HUES48 (cell line): ENCODE measurements around the gene METTL23.

ENCODE experiments used
- H3K27ac ChIP-seq: one replicate; pipeline ENCODE4 v1.7.0; 2013; ENCODE audit warnings: low read depth, low read length, inconsistent platforms
- H3K27me3 ChIP-seq: 2 replicates; pipeline ENCODE4 v1.6.1; 2013; ENCODE audit warnings: mild to moderate bottlenecking, low read length; ENCODE audit not compliant: control insufficient read depth, insufficient read depth
- H3K36me3 ChIP-seq: 2 replicates; pipeline ENCODE4 v1.6.1; 2013; ENCODE audit warnings: low read length; ENCODE audit not compliant: control insufficient read depth, insufficient read depth
- H3K4me1 ChIP-seq: 2 replicates; pipeline ENCODE4 v1.6.1; 2013; ENCODE audit warnings: mild to moderate bottlenecking, low read length; ENCODE audit not compliant: control insufficient read depth, insufficient read depth
- H3K4me3 ChIP-seq: 2 replicates; pipeline ENCODE4 v1.5.1; 2013; ENCODE audit warnings: mild to moderate bottlenecking, low read depth, low read length
- H3K9ac ChIP-seq: 2 replicates; pipeline ENCODE4 v1.6.1; 2013; ENCODE audit warnings: mild to moderate bottlenecking, low read depth, low read length, moderate library complexity
- H3K9me3 ChIP-seq: 2 replicates; pipeline ENCODE4 v1.6.1; 2013; ENCODE audit warnings: low read length; ENCODE audit not compliant: control insufficient read depth, insufficient read depth

METTL23 gene, protein sequence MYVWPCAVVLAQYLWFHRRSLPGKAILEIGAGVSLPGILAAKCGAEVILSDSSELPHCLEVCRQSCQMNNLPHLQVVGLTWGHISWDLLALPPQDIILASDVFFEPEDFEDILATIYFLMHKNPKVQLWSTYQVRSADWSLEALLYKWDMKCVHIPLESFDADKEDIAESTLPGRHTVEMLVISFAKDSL

DNA sequence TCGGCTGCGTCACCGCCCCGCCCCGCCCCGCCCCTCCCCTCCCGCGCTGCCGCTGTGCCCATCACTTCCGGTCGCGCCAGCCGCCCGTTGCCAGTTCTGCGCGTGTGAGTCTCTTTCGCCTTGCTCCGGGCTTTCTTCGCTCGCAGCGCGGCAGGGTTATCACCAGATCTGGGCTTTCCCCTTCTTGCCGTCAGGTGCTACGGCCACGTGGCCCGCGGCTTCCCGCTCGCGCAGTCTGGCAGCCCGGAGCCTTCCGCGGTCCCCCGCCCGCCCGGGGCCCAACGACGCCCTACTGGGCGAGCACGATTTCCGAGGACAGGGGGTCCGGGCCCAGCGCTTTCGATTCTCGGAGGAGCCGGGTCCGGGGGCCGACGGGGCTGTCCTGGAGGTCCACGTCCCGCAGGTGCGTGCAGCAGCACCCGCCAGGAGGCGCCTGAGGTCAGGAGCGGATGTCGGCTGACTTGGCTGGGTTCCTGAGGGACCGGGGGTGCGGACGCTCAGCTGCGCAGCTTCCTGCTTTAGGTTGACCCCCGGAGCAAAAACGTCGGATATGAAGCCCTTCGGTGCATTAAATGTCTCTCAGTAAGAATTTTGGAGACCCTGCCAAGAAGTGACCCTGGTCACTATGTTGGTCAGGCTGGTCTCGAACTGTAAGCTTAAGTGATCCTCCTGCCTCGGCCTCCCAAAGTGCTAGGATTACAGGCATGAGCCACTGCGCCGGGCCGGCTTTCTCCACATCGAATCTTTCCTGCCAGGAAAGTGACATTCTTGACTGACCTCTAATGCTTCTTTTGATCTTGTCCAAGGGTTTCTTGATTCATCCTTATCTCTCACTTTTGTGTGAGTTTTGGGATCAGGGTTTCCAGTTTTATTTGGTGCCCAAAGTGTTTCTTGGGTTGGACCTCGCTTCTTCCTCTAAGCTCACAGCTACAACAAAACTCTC is at the start of gene METTL23:
Gene METTL23 (plus strand): TSS at position 64 of the 943 bp plus-strand sequence. CDS start 2,872 bp downstream, outside the sequence.
- H3K36me3 ChIP-seq = peaks cover 39% of the 10 kb centered on the region
- peak within 1 kb of the TSS; percentile 99 for H3K4me3 ChIP-seq
- H3K9ac ChIP-seq = peak within 1 kb of the TSS; percentile 99
- H3K4me1 ChIP-seq = no peaks in the 10 kb centered on the region
- no peaks in the 10 kb centered on the region for H3K9me3 ChIP-seq
- H3K27ac ChIP-seq = peak within 1 kb of the TSS; percentile 98
- H3K27me3 ChIP-seq = no peaks in the 10 kb centered on the region

DNA sequence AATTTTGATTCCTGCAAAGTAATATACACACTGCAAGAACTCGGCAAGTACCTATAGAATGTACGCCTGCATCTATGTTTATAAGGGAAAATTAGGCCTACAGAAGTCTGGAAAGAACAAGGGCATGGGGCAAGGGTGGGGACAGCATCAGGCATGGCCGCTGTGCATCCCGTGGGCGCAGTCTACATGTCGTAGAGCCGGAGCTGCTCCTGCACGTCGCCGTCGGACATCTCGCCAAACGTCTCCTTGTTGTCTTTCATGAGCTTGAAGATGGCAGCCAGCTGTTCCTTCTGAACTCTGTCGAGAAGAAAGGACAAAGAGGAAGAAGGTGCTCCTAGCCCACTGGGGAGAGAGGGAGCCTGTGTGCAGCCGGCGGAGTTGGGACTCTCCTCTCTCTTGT is 49.2 kb upstream of the METTL23 start:
- Histone ChIP-seq H3K27ac (no peak overlapping the region), H3K9me3 (no peaks in the 10 kb centered on the region), H3K27me3 (no peaks in the 10 kb centered on the region), H3K4me1 (0 out of 2 replicates have a peak, but pooled peaks cover 4% of the 10 kb centered on the region), H3K9ac (no peak overlapping the region), H3K36me3 (no peaks in the 10 kb centered on the region), H3K4me3 (no peak overlapping the region)

DNA sequence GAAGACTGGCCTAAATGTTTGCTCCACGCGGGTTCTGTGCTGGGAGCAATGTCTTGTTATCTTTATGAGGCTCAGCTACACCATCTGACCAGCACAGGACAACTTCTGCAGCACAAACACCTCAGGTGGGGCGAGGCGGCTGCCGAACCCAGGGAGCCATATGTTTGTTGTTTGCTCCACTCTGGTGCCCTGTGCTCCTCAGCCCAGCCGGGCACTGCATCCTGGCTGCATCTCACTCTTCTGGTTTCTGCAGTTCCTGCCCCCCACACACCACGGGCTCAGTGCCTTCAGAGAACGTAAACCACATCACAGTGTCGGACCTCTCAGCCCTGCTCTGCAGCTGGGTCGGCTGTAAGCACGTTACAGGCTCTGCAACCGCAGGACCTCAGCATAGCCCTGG is 48.3 kb upstream of the METTL23 start:
- Histone ChIP-seq H3K9me3 (no peaks in the 10 kb centered on the region), H3K4me1 (no peaks in the 10 kb centered on the region), H3K4me3 (no peak overlapping the region), H3K9ac (no peak overlapping the region), H3K36me3 (no peaks in the 10 kb centered on the region), H3K27ac (no peak overlapping the region), H3K27me3 (no peaks in the 10 kb centered on the region)

GRCh38 chr17:76679239-76679638 is 47.4 kb upstream of the METTL23 start:
- no peaks in the 10 kb centered on the region for H3K36me3 ChIP-seq
- H3K27me3 ChIP-seq = no peaks in the 10 kb centered on the region
- no peak overlapping the region for H3K27ac ChIP-seq

DNA sequence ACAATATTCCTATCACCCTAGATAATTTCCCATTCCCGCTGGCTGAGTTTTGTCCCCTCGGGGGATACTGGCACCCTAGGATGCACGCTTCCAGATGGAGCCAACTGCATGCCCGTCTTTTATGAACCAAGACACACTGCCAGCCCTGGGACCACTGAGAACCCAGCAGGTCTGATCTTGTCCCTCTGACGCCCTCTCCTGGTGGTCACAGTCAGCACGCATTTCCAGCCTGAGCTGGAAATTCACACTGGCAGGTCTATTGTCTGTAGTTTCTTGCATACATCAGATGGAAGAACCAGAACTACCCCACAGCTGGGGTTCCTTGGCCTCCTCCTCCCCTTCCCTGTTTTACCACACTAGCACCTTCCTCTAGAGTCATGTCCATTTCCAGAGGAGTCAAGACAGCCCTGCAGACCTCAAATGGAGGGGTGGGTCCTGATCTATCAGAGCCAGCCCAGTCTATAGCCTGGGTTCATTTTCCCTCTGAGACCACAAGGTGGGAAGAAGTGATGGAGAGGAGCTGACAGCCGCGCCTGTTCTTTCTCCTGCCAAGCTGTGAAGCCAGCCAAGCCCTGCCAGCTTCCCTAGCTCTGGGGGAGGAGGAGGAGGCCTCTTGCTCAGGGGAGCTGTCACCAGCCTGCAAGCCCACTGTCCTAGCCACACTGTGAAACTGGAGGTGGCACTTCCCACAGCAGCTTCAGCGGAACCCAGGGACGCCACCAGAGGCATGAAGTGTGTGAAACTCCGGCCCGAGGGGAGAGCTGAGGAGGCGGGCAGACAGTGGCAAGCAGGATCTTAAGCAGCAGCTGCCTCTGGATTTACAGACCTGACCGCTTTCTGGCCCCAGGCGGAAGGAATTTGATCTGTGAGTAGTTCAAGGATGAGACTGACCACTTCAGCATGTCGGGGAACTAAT is 45.2 kb upstream of the METTL23 start:
- Histone ChIP-seq H3K9ac (no peak overlapping the region), H3K36me3 (no peaks in the 10 kb centered on the region), H3K9me3 (no peaks in the 10 kb centered on the region), H3K27ac (no peak overlapping the region), H3K4me3 (no peak overlapping the region), H3K4me1 (peaks cover 5% of the 10 kb centered on the region), H3K27me3 (no peaks in the 10 kb centered on the region)

More at GRCh38 chr17:76679239-76679638, 47.4 kb upstream of the METTL23 start:
- Histone ChIP-seq H3K9ac (no peak overlapping the region), H3K9me3 (no peaks in the 10 kb centered on the region), H3K4me1 (peaks cover 5% of the 10 kb centered on the region), H3K4me3 (no peak overlapping the region)

DNA sequence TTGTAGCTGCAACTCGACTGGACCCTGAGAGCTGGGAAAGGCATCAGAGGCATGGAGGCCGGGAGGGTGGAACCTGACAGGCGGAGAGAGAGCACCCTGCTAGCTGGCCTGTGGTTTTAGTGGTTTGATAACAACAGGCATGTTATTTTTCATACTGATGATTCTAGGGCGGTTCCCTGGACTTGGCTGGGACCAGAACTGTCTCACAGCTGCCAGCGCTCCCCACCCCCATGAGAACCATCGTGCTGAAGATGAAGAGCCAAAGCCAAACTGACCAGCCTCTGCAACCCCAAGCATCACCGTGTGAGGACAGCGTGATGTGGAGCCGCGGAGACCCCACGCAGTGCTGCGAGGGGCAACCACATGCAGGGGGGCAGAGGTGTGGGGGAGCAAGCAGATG is 44.3 kb upstream of the METTL23 start:
- Histone ChIP-seq H3K4me1 (peaks cover 11% of the 10 kb centered on the region), H3K9ac (no peak overlapping the region), H3K36me3 (no peaks in the 10 kb centered on the region), H3K9me3 (no peaks in the 10 kb centered on the region), H3K27ac (no peak overlapping the region), H3K4me3 (no peak overlapping the region), H3K27me3 (no peaks in the 10 kb centered on the region)

DNA sequence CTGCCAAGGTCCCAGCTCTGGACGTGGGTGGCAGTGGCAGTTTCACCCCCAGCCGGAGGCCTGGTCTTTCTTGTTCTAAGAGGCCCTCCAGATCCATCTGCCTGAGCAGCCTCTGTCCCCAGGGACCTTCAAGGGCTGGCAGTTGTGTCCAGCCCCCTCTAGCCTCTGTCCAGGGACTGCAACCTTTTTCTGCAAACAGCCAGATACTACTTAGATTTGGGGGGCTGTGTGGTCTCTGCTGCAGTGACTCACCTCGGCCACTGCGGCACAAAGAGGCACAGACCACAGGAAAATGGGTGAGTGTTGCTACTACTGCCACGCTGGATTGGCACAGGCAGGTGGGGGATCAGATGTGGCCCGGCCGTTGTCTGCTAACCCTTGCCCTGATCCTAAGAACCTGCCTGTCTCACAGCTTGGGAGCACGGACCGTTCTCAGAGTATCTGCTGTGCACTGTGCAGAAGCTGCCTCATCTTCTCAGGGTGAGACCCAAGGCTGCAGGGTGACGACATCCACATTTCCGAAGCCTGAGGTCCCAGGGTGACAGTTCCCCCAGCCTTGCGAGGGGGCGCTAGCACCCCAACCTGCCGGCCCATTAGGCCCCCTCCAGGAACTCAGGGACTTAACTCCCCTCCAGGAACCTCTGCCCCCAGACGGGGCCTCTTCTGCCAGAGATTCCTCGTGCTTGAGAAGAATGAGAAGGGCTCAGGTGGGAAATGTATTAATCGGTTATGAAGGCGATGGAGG is 43.5 kb upstream of the METTL23 start:
- Histone ChIP-seq H3K27ac (no peak overlapping the region), H3K36me3 (no peaks in the 10 kb centered on the region), H3K27me3 (no peaks in the 10 kb centered on the region), H3K4me1 (peaks cover 13% of the 10 kb centered on the region), H3K4me3 (no peak overlapping the region), H3K9ac (no peak overlapping the region), H3K9me3 (no peaks in the 10 kb centered on the region)

- no peaks in the 10 kb centered on the region for H3K27me3 ChIP-seq
- H3K4me1 ChIP-seq = peaks cover 13% of the 10 kb centered on the region
- no peaks in the 10 kb centered on the region for H3K9me3 ChIP-seq
- no peak overlapping the region for H3K4me3 ChIP-seq
- no peak overlapping the region for H3K9ac ChIP-seq
- no peak overlapping the region for H3K27ac ChIP-seq
- no peaks in the 10 kb centered on the region for H3K36me3 ChIP-seq
Measured at GRCh38 chr17:76683921-76684745, 42.5 kb upstream of the METTL23 start.

GRCh38 chr17:76684756-76685155 is 41.9 kb upstream of the METTL23 start:
- no peaks in the 10 kb centered on the region for H3K36me3 ChIP-seq
- H3K27ac ChIP-seq = no peak overlapping the region
- H3K9ac ChIP-seq = no peak overlapping the region
- no peak overlapping the region for H3K4me3 ChIP-seq
- no peaks in the 10 kb centered on the region for H3K27me3 ChIP-seq
- peaks cover 13% of the 10 kb centered on the region for H3K4me1 ChIP-seq
- H3K9me3 ChIP-seq = no peaks in the 10 kb centered on the region
